Stimulated activated CD8-positive, alpha-beta memory T cell treated with anti-CD3 and anti-CD28 coated beads, Interleukin-2, amount 100 ng/mL, for 1 hour (primary cell): Measurements from ENCODE around the gene LRP1B.

ENCODE experiments used
- DNase-seq, 2 donors: peaks; one replicate each; pipeline ENCODE4 v3.0.0-alpha.2; 2020; ENCODE audit warnings: low read depth in 2 of 2

The LRP1B gene

GRCh38 chr2:142131010-142131669 lies at the start of gene LRP1B:
Gene LRP1B (minus strand): TSS chr2:142131016. CDS start chr2:142130729, 287 bp downstream.
- DNase-seq = no peak

- no peak for DNase-seq
Measured at GRCh38 chr2:142179686-142180085, 48.9 kb upstream of the LRP1B start.

GRCh38 chr2:142178604-142179003 lies 47.8 kb upstream of the LRP1B start:
- no peak for DNase-seq

- DNase-seq = no peak
Measured at GRCh38 chr2:142176941-142177340, 46.1 kb upstream of the LRP1B start.

GRCh38 chr2:142175813-142176338 lies 45.1 kb upstream of the LRP1B start:
- no peak for DNase-seq

GRCh38 chr2:142174176-142174575 lies 43.4 kb upstream of the LRP1B start:
- DNase-seq = no peak

- no peak for DNase-seq
Measured at GRCh38 chr2:142170847-142171246, 40.0 kb upstream of the LRP1B start.

- no peak for DNase-seq
Measured at GRCh38 chr2:142165790-142166189, 35.0 kb upstream of the LRP1B start.

GRCh38 chr2:142153601-142154000 lies 22.8 kb upstream of the LRP1B start:
- no peak for DNase-seq

- DNase-seq = no peak
Measured at GRCh38 chr2:142150453-142150852, 19.6 kb upstream of the LRP1B start.

- DNase-seq = no peak
Measured at GRCh38 chr2:142144547-142144946, 13.7 kb upstream of the LRP1B start.

- no peak for DNase-seq
Measured at GRCh38 chr2:142142595-142142994, 11.8 kb upstream of the LRP1B start.

- no peak for DNase-seq
Measured at GRCh38 chr2:142140434-142140845, 9.6 kb upstream of the LRP1B start.

GRCh38 chr2:142139384-142139783 lies 8.6 kb upstream of the LRP1B start:
- DNase-seq = no peak

GRCh38 chr2:142136571-142136970 lies 5.8 kb upstream of the LRP1B start:
- no peak for DNase-seq

GRCh38 chr2:142134911-142135310 lies 4.1 kb upstream of the LRP1B start:
- DNase-seq = no peak

- DNase-seq = no peak
Measured at GRCh38 chr2:142130111-142131009, 456 bp downstream of the LRP1B start.

- DNase-seq = no peak
Measured at GRCh38 chr2:142128105-142128504, 2.7 kb downstream of the LRP1B start.

- DNase-seq = no peak
Measured at GRCh38 chr2:142127248-142127647, 3.6 kb downstream of the LRP1B start.

- no peak for DNase-seq
Measured at GRCh38 chr2:142124706-142125105, 6.1 kb downstream of the LRP1B start.

- no peak for DNase-seq
Measured at GRCh38 chr2:142119347-142119746, 11.5 kb downstream of the LRP1B start.

- DNase-seq = no peak
Measured at GRCh38 chr2:142112757-142113221, 18.0 kb downstream of the LRP1B start.
